ENCODE data around the gene SRSF8. TPM values are rescaled to one million over a fixed set of nuclear protein-coding genes. Genes with fewer than 3 reads are reported as not detected.

The SRSF8 gene
- total and polyA plus RNA-seq, 2 donors (not counting 1 experiment from before 2014, with no cell fraction given), result 16.3 to 31.5 TPM

DNA sequence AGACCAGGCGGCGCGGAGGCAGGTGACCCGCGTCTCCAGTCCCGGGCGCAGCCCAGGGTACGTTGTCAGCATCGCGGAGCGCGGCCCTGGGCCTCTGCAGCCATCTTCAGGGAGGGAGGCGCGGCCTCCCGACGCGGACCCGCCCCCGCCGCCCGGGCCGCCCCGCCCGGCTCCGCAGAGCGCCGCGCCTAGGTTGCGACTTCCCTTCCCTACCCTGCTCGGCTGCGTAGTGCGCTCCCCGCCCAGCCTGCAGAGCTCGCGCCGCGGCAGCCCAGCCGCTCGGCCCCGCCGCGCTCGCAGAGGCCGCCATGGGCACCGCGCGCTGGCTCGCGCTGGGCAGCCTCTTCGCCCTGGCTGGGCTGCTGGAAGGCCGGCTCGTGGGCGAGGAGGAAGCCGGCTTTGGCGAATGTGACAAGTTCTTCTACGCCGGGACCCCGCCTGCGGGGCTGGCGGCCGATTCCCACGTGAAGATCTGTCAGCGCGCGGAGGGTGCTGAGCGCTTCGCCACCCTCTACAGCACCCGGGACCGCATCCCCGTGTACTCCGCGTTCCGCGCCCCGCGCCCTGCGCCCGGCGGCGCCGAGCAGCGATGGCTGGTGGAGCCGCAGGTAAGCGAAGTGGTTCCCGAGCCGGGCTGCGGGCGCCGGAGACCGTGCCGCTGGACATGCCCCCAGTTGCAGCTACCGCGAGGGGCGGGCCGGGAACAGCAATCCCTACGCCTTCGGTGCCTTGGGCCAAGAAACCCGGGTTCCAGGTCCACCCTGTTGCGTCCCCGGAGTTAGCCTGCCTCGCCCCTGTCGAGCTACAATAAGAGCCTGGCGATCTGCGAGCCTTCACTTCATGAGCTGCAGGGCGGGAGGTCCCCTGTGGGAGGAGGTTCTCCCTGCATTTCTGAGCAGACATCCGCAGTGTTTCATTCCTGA lies 23.2 kb downstream of the SRSF8 start, which contains the start of gene ENDOD1:
Gene ENDOD1 (plus strand): TSS at position 227 of the 923 bp plus-strand sequence. CDS start 82 bp downstream, at position 309.
- H3K27ac ChIP-seq (ENCODE audit: insufficient read depth, low read length), result peak within 1 kb of the TSS; percentile 65
- H3K4me3 ChIP-seq (replicated peaks in 1 of 4; ENCODE audit: control extremely low read depth in 1 of 4, insufficient read depth in 1 of 4, low read depth in 3 of 4, low read length in 4 of 4), result peak within 1 kb of the TSS; percentile 68 to 87 (median 86)
- H3K9ac ChIP-seq (ENCODE audit: insufficient read depth, low read length), result peak within 1 kb of the TSS; percentile 83
- no peak for TF ChIP-seq EZH2 (IDR thresholded peaks at IDR 0.05; ENCODE audit: low read length, missing control alignments)
- TF ChIP-seq, protein P1, sequence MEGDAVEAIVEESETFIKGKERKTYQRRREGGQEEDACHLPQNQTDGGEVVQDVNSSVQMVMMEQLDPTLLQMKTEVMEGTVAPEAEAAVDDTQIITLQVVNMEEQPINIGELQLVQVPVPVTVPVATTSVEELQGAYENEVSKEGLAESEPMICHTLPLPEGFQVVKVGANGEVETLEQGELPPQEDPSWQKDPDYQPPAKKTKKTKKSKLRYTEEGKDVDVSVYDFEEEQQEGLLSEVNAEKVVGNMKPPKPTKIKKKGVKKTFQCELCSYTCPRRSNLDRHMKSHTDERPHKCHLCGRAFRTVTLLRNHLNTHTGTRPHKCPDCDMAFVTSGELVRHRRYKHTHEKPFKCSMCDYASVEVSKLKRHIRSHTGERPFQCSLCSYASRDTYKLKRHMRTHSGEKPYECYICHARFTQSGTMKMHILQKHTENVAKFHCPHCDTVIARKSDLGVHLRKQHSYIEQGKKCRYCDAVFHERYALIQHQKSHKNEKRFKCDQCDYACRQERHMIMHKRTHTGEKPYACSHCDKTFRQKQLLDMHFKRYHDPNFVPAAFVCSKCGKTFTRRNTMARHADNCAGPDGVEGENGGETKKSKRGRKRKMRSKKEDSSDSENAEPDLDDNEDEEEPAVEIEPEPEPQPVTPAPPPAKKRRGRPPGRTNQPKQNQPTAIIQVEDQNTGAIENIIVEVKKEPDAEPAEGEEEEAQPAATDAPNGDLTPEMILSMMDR (conservative IDR thresholded peaks at IDR 0.05 in 1 of 2, IDR thresholded peaks at IDR 0.05 in 1 of 2; ENCODE audit: low read depth in 1 of 2, low read length in 2 of 2), result peak in 1 of 2 donors; percentile 10
- H3K4me1 ChIP-seq (ENCODE audit: control insufficient read depth, extremely low read depth, insufficient read depth, low read length), result peaks cover 13% of the 10 kb centered on the region
- DNase-seq (ENCODE audit: low read depth in 2 of 2), result peak; percentile 78 to 84
- H3K9me3 ChIP-seq (ENCODE audit: control insufficient read depth, insufficient read depth, low read depth, low read length), result no peaks in the 10 kb centered on the region
- H3K4me2 ChIP-seq (ENCODE audit: extremely low read depth, insufficient read depth, low read length), result peak within 1 kb of the TSS; percentile 90
- peak within 1 kb of the TSS; percentile 87 for H2AFZ ChIP-seq (ENCODE audit: low read length)
- no peaks in the 10 kb centered on the region for H3K27me3 ChIP-seq (ENCODE audit: control insufficient read depth, insufficient read depth, low read length)
- H3K79me2 ChIP-seq (ENCODE audit: control insufficient read depth, insufficient read depth, low read length), result no peaks in the 10 kb centered on the region
- no peaks in the 10 kb centered on the region for H4K20me1 ChIP-seq (ENCODE audit: control insufficient read depth, extremely low read depth, insufficient read depth, low read length)
- H3K36me3 ChIP-seq (ENCODE audit: control insufficient read depth, insufficient read depth, low read length), result no peaks in the 10 kb centered on the region

DNA sequence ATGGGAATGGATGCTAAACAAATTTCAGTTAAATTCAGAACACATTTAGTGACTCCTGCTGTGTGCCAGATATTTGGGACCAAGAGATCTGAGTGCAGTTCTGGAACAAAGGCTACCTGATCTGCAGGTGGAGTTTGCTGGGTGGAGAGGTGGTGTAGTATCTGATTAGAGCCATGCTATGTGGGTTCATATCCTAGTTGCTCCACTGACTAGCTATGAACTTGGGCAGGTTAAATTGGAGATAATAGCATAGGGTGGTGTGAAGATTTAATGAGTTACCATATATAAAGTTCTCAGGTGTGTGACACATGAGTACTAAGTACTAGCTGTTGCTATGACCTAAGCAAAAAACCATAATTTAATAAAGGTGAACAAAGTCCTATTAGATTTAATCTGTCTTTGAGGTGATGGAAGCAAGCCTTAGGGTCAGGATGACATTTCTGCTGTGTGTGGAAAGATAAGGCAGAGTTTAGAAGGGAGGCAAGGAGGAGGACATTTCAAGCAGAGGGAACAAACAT lies 25.0 kb downstream of the SRSF8 start:
- H3K27me3 ChIP-seq (ENCODE audit: control insufficient read depth, insufficient read depth, low read length), result no peaks in the 10 kb centered on the region
- no peaks in the 10 kb centered on the region for H3K9me3 ChIP-seq (ENCODE audit: control insufficient read depth, insufficient read depth, low read depth, low read length)
- H3K36me3 ChIP-seq (ENCODE audit: control insufficient read depth, insufficient read depth, low read length), result no peaks in the 10 kb centered on the region
- H4K20me1 ChIP-seq (ENCODE audit: control insufficient read depth, extremely low read depth, insufficient read depth, low read length), result no peaks in the 10 kb centered on the region
- H2AFZ ChIP-seq (ENCODE audit: low read length), result no peak overlapping the region
- DNase-seq (ENCODE audit: low read depth in 2 of 2), result no peak
- no peak overlapping the region for H3K27ac ChIP-seq (ENCODE audit: insufficient read depth, low read length)
- H3K9ac ChIP-seq (ENCODE audit: insufficient read depth, low read length), result no peak overlapping the region
- H3K4me2 ChIP-seq (ENCODE audit: extremely low read depth, insufficient read depth, low read length), result no peak overlapping the region
- no peak overlapping the region for H3K4me3 ChIP-seq (replicated peaks in 1 of 4; ENCODE audit: control extremely low read depth in 1 of 4, insufficient read depth in 1 of 4, low read depth in 3 of 4, low read length in 4 of 4)
- no peak for TF ChIP-seq EZH2 (IDR thresholded peaks at IDR 0.05; ENCODE audit: low read length, missing control alignments)
- TF ChIP-seq, protein P1 (conservative IDR thresholded peaks at IDR 0.05 in 1 of 2, IDR thresholded peaks at IDR 0.05 in 1 of 2; ENCODE audit: low read depth in 1 of 2, low read length in 2 of 2), result no peak
- peaks cover 21% of the 10 kb centered on the region for H3K4me1 ChIP-seq (ENCODE audit: control insufficient read depth, extremely low read depth, insufficient read depth, low read length)
- no peaks in the 10 kb centered on the region for H3K79me2 ChIP-seq (ENCODE audit: control insufficient read depth, insufficient read depth, low read length)

DNA sequence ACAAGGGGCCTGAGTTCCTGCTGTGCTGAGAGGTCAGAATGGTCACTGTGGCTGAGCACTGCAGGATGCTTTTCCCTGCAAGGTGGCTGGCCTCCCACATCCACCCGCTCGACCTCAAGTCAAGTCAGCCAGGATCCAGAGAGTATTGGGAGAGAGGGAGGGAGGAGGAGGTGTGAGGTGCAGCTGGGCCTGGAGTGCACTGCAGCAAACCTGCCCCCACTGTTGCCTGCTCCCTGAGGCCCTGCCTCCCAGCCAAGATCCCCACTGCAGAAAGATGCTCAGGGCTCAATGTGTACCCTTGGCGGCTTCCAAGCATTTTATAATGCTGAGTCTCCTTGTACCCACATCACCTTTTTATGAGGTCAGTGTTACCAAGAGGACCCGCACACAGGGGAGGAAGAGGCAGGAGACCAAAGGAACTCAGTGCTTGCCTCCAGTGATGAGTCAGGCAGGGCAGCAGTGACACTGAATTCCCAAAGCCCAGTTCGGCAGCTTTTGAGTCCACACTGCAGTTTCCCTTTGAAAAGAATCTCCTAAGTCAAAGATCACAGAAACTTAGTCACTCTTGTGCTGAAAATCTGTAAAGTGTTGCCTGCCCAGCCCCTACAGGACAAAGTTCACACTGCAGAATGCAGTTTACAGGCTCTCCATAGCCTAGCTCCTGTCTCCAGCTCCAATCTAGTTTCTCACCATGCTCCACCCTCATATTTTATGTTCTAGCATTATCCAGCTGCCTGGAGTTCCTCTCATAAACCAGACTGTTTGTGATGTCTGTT lies 26.0 kb downstream of the SRSF8 start:
- no peaks in the 10 kb centered on the region for H4K20me1 ChIP-seq (ENCODE audit: control insufficient read depth, extremely low read depth, insufficient read depth, low read length)
- peaks cover 21% of the 10 kb centered on the region for H3K4me1 ChIP-seq (ENCODE audit: control insufficient read depth, extremely low read depth, insufficient read depth, low read length)
- no peak overlapping the region for H3K4me3 ChIP-seq (replicated peaks in 1 of 4; ENCODE audit: control extremely low read depth in 1 of 4, insufficient read depth in 1 of 4, low read depth in 3 of 4, low read length in 4 of 4)
- no peak overlapping the region for H3K27ac ChIP-seq (ENCODE audit: insufficient read depth, low read length)
- H3K79me2 ChIP-seq (ENCODE audit: control insufficient read depth, insufficient read depth, low read length), result no peaks in the 10 kb centered on the region
- no peak for TF ChIP-seq EZH2 (IDR thresholded peaks at IDR 0.05; ENCODE audit: low read length, missing control alignments)
- TF ChIP-seq, protein P1 (conservative IDR thresholded peaks at IDR 0.05 in 1 of 2, IDR thresholded peaks at IDR 0.05 in 1 of 2; ENCODE audit: low read depth in 1 of 2, low read length in 2 of 2), result peak; percentile 44 to 75
- peak overlapping the region; percentile 8 for H3K4me2 ChIP-seq (ENCODE audit: extremely low read depth, insufficient read depth, low read length)
- H3K36me3 ChIP-seq (ENCODE audit: control insufficient read depth, insufficient read depth, low read length), result no peaks in the 10 kb centered on the region
- no peaks in the 10 kb centered on the region for H3K27me3 ChIP-seq (ENCODE audit: control insufficient read depth, insufficient read depth, low read length)
- DNase-seq (ENCODE audit: low read depth in 2 of 2), result peak; percentile 69 to 77
- H3K9ac ChIP-seq (ENCODE audit: insufficient read depth, low read length), result no peak overlapping the region
- H3K9me3 ChIP-seq (ENCODE audit: control insufficient read depth, insufficient read depth, low read depth, low read length), result no peaks in the 10 kb centered on the region
- no peak overlapping the region for H2AFZ ChIP-seq (ENCODE audit: low read length)
